ENCODE results near the gene COL4A2. TPM values are rescaled to one million over a fixed set of nuclear protein-coding genes. Genes with fewer than 3 reads are reported as not detected.

COL4A2 gene
- total RNA-seq, 1 donor from 2014 or later: 290 TPM

- DNase-seq (ENCODE audit: low read depth, low spot score): no peak
Measured at GRCh38 chr13:110354123-110354627, 47.1 kb downstream of the COL4A2 start.

- no peak for DNase-seq (ENCODE audit: low read depth, low spot score)
Measured at GRCh38 chr13:110354715-110355473, 47.8 kb downstream of the COL4A2 start.

- no peak for DNase-seq (ENCODE audit: low read depth, low spot score)
Measured at GRCh38 chr13:110356362-110356761, 49.3 kb downstream of the COL4A2 start.

GRCh38 chr13:110358381-110358780, 51.3 kb downstream of the COL4A2 start:
- DNase-seq (ENCODE audit: low read depth, low spot score): no peak

- DNase-seq (ENCODE audit: low read depth, low spot score): no peak
Measured at GRCh38 chr13:110359840-110360301, 52.8 kb downstream of the COL4A2 start.

GRCh38 chr13:110360598-110360997, 53.5 kb downstream of the COL4A2 start:
- no peak for DNase-seq (ENCODE audit: low read depth, low spot score)

GRCh38 chr13:110361365-110361911, 54.4 kb downstream of the COL4A2 start:
- no peak for DNase-seq (ENCODE audit: low read depth, low spot score)

- DNase-seq (ENCODE audit: low read depth, low spot score): no peak
Measured at GRCh38 chr13:110363010-110363409, 55.9 kb downstream of the COL4A2 start.

GRCh38 chr13:110364081-110364480, 57.0 kb downstream of the COL4A2 start:
- no peak for DNase-seq (ENCODE audit: low read depth, low spot score)

GRCh38 chr13:110365876-110366275, 58.8 kb downstream of the COL4A2 start:
- DNase-seq (ENCODE audit: low read depth, low spot score): no peak

- DNase-seq (ENCODE audit: low read depth, low spot score): no peak
Measured at GRCh38 chr13:110366733-110367132, 59.6 kb downstream of the COL4A2 start.

- DNase-seq (ENCODE audit: low read depth, low spot score): no peak
Measured at GRCh38 chr13:110367620-110368019, 60.5 kb downstream of the COL4A2 start.

- no peak for DNase-seq (ENCODE audit: low read depth, low spot score)
Measured at GRCh38 chr13:110368408-110368807, 61.3 kb downstream of the COL4A2 start.

GRCh38 chr13:110369400-110369799, 62.3 kb downstream of the COL4A2 start:
- DNase-seq (ENCODE audit: low read depth, low spot score): no peak

GRCh38 chr13:110371550-110372465, 64.7 kb downstream of the COL4A2 start:
- DNase-seq (ENCODE audit: low read depth, low spot score): peak; percentile 65

GRCh38 chr13:110372676-110373075, 65.6 kb downstream of the COL4A2 start:
- no peak for DNase-seq (ENCODE audit: low read depth, low spot score)

GRCh38 chr13:110373617-110374016, 66.5 kb downstream of the COL4A2 start:
- DNase-seq (ENCODE audit: low read depth, low spot score): no peak

- no peak for DNase-seq (ENCODE audit: low read depth, low spot score)
Measured at GRCh38 chr13:110374431-110375370, 67.6 kb downstream of the COL4A2 start.

- no peak for DNase-seq (ENCODE audit: low read depth, low spot score)
Measured at GRCh38 chr13:110376120-110376519, 69.0 kb downstream of the COL4A2 start.

- no peak for DNase-seq (ENCODE audit: low read depth, low spot score)
Measured at GRCh38 chr13:110377178-110377825, 70.2 kb downstream of the COL4A2 start.
